Fibroblast of gingiva (primary cell): ENCODE measurements around the gene NID2.

Experiments
- DNase-seq: peaks from one replicate; pipeline ENCODE4 v3.0.0-alpha.2; 2011; ENCODE audit warnings: low read depth

Gene NID2

DNA sequence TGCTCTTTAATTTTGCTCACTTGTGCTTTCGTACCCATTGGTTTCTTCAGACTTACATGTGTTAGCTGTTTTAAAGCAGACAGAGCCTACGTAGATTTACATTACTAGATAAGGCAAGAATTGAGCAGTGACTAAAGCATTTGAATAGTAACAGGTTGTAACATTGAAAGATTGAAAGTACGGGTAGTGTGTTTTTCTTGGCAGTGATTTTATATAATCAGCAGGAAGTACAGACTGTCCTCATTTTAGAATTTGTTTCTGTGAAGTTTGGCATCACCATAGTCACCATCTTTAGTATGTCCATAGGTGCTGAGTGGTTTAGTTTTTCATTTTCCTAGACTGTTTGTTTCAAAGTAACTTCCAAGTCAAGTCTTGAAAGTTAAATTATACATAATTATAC is 65.5 kb downstream of the NID2 start:
- peak; percentile 72 for DNase-seq

DNA sequence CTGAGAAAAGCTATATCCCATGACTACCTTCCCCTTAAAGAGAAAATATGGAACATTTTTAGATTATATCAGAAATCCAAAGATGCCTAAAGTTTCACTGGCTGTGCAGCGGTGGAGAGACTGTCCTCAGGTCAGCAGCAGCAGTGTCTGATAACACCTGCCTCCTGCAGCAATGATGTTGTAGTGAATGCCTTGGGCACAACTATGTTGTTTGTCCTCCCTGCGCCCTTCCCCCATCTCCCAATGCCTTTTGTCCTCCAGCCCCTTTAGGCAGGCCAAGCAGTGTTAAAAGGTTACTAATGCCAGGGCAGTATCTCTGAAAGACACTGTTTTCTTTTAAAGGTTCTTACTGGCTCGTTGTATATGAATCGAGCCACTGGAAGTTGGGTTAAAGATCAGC is 66.3 kb downstream of the NID2 start:
- no peak for DNase-seq

DNA sequence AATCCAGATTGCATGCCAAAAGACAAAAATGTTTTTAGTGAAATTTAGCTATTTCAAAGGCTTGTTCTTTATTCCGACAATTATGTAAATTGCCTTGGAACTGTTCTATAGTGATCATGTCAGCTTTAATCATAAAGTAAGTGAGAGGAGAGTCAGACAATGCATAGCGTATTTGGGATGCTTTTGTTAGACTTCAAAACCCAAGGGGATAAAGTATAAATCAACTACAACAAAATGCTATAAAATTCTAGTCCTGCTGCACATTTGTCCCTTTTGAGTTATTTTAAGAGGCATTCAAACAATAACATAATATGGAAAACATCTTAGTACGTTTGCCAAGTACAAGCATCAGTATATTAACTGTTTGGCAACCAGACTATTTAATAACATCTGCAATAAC is 68.2 kb downstream of the NID2 start:
- peak; percentile 14 for DNase-seq

DNA sequence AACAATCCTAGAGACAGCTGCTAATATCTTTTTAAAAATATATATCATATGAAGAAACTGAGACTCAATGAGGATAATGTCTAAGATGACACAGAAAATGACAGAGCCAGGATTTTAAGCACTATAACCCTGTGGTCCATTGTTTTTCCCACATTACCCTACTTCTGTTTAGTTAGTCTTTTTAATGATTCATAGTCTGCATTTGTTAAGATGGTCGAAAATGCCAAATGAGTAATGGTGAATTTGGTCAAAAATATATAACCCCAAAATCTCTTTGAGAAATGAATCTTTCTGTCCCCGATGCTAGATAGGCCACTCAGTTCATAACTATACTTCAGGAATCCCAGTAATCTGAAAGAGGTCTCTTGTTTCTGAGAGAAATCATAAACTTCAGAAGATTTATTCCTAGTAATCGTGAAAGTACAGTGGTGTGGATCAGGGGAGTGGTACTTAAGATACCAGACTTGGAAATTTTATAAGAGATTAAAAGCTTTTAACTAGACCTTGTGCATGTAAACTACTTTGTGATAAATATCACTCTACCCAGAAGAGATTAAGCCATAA is 68.8 kb downstream of the NID2 start:
- no peak for DNase-seq

DNA sequence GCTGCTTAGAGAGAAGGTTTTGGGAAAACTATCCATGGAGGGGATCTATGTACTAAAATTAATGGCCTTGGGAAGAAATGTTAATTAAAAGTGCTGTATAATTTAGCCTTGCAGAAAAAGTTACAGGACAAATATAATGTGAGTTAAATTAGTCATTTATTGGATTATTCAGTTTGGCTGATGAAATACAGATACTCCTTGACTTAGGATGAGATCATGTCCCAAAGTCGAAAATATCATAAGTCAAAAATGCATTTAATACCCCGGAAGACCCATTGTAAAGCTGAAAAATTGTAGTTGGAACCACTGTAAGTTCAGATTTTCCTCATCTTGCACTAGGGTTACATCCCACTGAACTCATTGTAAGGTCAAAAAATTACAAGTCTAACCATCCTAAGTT is 69.8 kb downstream of the NID2 start:
- DNase-seq, result peak; percentile 18

DNA sequence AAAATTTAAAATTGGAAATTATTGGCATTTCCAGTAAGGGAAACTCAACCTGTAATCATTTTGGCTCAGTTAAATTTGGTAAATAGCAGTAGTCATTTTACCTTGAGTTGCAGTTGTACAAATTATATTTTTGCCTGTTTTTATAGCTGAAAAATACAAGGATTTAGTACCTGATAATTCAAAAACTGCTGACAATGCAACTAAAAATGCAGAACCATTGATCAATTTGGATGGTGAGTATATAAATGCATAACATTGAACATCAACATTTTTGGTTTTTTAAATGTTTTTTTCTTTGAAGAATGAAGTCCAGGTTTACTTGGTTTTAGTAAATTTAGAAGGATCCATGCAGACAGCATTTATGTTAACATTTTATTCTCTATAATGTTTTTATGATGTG is 70.5 kb downstream of the NID2 start:
- DNase-seq, result no peak

DNA sequence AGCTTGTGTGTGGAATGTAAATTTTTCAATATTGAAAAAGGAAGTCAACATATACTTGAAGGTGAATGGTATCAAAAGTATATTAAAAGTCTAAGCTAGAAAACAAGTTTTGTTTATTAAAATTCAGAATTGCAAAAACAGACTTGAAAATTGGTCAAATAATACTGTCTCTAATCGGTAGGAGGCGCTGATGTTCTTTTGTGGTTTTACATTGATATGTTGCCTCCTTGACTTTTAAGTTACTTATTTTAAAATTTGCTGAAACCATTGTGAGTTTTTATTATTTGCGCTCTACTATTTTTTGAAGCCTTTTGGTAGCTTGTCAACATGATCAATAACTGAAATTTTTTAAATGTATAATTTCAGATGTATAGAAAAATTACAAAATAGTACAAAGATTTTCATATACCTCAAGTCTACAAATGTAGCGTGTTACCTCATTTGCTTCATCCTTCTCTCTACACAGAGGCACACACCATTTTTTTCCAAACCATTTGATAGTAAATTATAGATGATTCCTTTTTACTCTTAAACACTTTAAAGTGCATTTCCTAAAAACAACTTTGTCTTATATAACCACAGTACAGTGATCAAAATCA is 72.6 kb downstream of the NID2 start:
- DNase-seq, result peak; percentile 48

DNA sequence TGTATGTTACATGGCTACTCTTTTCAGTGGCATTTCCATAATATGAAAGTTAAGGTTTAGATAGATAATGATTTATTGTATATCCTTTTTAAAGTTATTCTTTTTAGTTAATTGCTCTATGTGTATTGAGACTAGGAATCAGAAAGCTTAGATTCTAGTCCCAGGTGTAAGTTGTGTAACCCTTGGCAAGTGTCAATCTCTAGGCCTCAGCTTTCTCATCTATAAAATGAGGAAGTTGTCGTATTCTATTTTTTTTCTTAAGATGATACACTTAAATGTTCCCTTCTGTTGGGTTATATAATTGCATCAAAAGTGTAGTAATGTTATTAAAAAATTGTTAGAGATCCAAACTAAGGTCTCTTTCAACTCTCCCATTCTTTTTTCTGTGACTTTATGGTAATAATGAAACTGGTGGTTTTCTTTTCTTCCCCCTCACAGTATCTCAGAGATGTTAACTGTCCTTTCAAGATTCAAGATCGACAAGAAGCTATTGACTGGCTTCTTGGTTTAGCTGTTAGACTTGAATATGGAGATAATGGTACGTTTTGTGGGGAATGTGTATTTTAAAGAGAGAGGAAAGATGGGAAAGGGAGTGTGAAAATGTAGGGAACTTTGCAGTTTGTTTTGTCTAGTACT is 75.5 kb downstream of the NID2 start:
- no peak for DNase-seq

DNA sequence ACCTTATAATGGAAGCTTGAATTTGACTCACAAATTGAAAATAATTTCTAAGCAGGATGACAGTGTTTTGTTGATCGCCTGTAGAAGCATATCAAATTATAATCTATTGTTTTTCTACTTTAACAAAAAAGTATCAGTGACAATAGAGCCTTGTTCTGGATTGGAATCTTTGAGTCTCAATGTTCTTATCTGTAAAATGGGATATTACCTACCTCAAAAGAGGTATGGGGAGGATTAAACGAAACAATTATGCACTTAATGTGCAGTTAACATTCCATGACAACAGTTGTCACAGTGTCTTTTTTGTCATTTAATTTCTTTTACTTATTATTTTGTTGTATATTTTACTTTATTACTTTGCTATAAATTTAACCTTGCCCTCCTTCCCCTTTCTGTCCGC is 78.4 kb downstream of the NID2 start:
- no peak for DNase-seq

DNA sequence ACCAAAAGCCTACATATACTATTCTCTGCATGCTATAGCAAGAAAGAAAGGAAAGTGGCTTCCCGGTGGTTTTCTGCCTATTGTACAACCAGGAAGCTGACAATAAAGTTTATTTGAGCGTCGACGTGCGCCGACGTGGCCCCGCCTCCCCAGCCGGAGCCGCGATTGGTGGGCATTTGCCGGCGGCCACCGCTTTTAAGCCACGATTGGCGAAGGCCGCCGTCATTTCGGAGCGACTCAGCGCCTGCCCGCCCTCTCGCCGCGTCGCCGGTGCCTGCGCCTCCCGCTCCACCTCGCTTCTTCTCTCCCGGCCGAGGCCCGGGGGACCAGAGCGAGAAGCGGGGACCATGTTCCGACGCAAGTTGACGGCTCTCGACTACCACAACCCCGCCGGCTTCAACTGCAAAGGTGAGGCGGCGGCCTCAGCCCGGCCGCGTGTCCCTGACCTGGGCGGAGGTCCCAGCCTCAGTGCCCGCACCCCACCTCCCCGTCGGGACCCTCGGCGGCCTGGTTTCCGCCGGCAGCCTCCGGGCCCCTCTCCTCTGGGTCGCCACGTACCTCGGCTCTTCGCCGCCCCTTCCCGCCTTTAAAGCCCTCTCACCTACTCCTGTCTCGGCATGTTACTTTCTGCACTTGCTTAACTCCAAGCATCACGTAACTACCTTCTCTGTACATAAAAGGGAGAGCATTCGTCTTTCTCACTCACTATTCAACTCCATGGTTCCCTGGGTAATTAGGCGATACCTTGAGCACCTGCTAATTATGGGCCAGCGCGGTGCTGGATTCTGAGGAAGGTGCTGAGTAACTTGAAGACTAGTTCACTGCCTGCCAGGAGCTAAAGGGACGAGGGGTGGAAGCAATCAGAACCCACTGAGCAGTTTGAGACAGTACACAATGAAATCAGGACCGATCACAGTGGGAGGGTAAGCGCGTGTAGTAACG is 79.3 kb downstream of the NID2 start, which contains the start of gene RTRAF:
RTRAF (plus strand) TSS at position 254 of the 942 bp plus-strand sequence; CDS start at position 348, 94 bp downstream.
- peak; percentile 94 for DNase-seq

DNA sequence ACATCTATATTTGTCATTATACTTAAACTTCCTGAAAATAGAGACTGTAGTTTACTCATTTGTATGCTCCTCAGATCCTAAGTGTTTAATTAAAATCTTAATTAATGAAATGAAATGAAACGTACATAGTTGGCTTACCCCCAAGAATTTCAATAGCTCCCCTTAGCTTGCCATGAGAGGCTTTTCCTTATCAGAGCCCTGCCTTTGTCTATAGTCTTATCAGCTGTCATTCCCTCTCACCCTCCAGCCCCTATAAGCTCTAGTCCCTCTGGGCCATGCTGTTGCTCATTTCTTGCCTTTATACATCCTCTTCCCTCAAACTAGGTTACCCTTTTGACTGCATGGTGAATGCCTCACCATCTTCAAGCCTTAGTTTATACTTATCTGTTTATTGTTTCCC is 80.6 kb downstream of the NID2 start:
- no peak for DNase-seq

DNA sequence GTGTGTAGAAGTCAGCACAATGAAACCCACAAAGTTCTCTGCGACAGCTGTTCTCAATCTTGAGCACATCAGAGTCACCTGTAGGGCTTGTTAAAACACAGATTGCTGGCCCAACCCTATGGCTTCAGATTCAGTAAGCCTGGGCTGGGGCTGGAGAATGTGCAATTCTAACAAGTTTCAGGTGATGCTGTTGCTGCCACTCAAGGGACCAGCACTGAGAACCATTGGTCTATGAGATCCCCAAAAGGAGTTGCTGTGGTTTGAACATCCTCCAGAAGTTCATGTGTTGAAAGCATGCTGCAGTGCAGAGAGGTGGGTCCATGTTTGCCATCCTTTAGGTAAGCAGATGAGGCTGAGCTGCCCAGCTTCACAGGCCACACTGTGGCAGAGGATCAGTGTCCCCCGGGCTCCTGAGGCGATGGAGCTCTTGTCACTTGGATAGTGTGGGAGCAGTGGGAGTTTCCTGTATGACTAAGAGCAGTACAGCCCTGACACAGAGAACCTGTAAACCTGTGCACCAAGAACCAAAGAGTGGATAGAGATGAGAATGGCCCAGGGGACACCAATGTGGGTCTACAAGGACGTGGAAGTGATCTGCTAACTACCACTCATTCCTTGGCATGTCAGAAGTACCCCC is 87.5 kb downstream of the NID2 start:
- no peak for DNase-seq

DNA sequence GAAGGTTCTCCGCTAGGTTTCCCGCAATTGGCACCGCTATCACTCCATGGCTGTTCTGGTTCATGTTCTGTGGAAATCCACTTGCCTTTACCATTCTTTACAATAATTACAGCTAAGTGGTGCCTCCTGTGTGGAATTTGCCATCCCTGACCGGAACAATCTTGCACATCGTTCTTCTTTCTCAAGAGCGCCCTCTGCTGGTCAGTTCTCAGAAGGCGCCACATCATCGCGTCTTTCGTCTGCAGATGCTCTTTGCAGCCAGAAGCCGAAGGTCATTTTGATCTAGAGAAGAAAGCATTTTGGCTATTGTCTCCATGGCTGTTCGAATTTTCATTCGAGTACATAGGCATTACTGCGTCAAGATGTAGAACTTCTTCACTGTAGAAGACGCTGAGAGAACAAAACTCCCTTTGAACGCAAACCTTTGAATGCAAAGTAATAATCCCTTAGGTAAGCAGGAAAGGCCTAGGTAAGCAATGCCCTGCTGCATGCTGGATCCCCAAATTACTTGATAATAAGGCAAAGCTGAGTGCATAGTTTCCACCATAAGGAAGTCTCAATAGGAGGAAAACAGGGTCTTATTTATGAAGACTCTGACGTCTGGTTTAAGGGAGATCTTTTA is 89.7 kb downstream of the NID2 start:
- DNase-seq, result peak; percentile 66

DNA sequence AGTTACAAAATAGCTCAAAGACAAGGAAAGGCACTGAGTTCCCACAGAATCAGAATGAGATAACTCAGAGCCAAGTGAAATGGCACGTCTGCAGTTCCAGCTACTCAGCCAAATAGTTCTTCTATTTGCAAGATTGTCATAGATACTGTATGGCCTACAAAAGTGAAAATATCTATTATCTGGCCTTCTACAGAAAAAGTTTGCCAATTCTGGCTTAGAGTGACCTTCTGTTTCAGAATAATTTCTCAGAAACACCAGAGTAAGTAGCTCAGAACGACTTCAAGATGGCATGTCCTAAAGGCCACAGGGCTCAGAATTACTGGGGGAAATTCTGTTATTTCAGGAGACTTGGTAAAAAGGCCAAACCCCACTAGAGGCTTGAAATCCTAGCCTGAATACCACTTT is 90.2 kb downstream of the NID2 start:
- DNase-seq, result no peak

DNA sequence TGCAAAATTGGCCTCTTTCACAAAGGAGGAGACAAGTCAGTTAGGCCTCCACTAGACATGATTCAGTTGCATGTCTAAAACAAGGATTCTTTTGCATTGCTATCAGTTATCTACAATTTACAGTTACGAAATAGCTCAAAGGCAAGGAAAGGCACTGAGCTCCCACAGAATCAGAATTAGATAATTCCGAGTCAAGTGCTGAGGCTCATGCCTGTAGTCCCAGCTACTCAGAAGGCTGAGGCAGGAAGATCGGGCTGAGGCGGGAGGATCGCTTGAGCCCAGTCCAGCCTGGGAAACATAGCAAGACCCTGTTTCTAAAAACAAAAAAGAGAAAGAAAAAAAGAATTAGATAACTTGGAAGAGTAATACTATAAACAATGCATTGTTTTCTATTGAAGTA is 91.8 kb downstream of the NID2 start:
- DNase-seq, result no peak

DNA sequence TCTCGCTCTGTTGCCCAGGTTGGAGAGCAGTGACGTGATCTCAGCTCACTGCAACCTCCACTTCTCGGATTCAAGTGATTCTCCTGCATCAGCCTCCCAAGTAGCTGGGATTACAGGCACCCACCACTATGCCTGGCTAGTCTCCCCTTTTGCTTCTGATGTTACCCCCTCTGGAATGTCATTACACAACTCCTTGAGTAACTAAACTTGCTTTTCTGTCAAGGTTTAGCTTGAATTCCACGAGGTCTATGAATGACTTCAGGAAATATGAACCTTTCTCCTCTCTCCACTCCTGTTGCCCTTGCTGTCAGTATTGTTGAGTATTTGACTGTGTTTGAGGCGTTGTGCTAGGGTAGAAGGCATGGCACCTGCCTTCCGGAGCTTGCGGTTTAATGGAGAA is 96.3 kb downstream of the NID2 start:
- no peak for DNase-seq

DNA sequence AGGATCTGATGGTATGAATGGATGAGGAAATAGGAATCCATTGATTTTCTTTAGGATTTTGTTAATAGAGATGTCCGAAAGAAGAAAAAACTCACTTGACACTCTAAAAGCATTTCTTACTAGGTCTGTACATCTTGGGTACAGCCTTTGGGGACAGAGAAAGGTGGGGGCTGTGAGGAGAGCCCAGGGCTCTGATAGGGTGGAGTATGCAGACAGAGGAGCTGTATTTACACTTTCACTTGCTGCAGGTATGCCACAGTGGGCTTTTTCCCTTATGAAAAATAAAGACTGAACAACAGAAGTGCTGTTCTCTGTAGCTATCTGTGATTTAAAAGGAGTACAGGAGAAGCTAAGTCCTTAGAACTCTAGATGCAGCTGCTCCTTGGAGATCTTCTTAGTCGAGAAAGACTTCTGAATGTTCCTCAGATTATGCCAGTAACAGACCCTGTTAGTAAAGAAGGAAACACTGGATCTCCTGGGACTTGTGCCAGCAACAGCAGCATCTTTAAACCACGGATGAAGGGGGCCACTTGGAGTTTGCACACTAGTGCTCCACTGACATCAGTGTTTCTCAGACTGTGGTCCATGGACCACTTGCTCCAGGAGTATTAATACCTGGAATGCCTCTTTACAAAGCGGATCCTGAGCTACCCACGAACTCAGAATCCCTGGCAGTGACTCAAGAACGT is 98.9 kb downstream of the NID2 start:
- DNase-seq, result no peak

DNA sequence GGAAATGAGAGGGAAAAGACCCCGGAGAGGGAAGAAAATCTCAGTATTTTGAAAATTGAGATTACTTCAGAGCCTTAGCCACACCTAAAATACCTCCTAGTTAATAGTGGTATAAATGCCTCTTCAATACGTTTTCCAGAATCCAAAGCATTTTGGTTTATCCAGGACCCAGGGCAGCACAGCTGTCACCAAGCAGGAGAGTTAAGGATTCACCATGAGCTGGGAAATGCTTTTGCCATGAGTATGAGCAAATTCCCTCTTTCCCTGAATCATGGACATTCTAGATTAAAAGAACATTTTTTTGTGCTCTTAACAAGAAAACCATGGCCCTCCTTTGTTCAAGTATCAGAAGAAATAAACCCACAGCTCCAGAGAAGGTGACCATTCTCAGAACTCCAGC is 101.3 kb downstream of the NID2 start:
- no peak for DNase-seq

DNA sequence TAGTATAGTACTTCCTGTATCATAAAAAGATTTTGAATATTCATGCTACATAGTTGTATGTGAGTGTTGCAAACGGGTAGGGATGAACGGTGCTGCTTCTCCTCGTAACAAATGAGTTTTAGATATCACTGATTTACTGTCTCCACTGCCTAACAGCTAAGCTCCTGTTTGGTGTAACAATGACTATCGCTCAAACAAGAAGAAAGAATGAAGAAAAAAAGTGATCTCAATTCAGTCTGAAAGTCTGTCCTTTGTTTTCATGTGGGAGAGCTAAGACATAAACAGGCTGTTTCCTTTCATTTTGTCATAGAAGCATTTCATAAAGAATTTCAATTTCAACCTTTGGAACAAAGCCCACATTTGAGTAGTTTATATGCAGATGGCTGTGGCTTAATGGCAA is 105.6 kb downstream of the NID2 start:
- DNase-seq, result peak; percentile 47

DNA sequence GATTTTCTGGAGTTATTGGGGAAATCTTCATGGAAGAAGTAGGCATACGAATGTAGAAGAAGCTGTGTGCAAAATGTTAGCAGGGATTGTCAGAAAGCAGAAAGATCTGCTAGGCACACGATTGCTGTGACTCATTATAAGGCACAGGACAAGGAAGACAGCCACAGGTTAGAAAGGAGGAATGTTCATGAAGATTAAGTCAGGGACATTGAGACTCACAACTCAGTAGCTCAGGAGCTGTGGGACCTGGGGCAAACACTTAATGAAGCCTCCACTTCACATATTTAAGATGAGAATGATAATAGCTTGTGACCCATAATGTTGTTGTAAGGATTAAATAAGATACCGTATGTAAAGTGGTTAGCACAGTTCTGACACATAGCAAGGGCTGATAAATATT is 106.1 kb downstream of the NID2 start:
- DNase-seq, result no peak

DNA sequence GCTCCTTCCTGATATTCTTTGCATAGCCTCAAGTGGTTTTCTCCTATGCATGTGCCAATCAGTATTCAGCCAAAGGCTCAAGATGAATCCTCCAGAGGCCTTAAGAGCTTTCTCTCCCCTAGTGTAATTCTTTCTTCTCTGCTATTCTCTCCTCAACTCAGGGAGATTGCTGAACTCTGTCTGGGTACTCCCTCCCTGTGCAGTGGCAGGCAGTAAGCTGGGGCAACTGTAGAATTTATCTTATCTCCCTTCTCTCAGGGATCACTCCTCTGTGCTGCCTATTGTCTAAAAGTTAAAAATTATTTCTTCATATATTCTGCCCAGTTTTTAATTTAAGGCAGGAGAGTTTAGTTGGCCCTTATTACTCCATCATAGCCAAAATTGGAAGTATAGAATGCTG is 108.0 kb downstream of the NID2 start:
- DNase-seq, result no peak
